ENCODE results near the gene OPTN. TPM values are rescaled to one million over a fixed set of nuclear protein-coding genes. Genes with fewer than 3 reads are reported as not detected.
A peak's percentile ranks its signal among the peaks of the same experiment; 100 is the strongest.
"Not testable (repeated sequence)": the region's sequence is repeated elsewhere in the genome, so short reads cannot be mapped to it uniquely, and the experiment has no call there.

Gene OPTN
- 70.3 TPM for total RNA-seq

GRCh38 chr10:13099666-13100348 is at the start of gene OPTN:
Gene OPTN (plus strand): TSS chr10:13100163. CDS start chr10:13109123, 8,960 bp downstream.
- peak; percentile 76 for DNase-seq (ENCODE audit: low spot score)

GRCh38 chr10:13051126-13051694 is 48.8 kb upstream of the OPTN start:
- no peak for DNase-seq (ENCODE audit: low spot score)

GRCh38 chr10:13053208-13053607 is 46.8 kb upstream of the OPTN start:
- DNase-seq (ENCODE audit: low spot score): not testable (repeated sequence)

GRCh38 chr10:13053794-13054462 is 46.0 kb upstream of the OPTN start:
- DNase-seq (ENCODE audit: low spot score): no peak

- no peak for DNase-seq (ENCODE audit: low spot score)
Measured at GRCh38 chr10:13054844-13055243, 45.1 kb upstream of the OPTN start.

- no peak for DNase-seq (ENCODE audit: low spot score)
Measured at GRCh38 chr10:13056456-13057077, 43.4 kb upstream of the OPTN start.

GRCh38 chr10:13062803-13063202 is 37.2 kb upstream of the OPTN start:
- DNase-seq (ENCODE audit: low spot score): no peak

GRCh38 chr10:13066527-13066926 is 33.4 kb upstream of the OPTN start:
- DNase-seq (ENCODE audit: low spot score): no peak

- DNase-seq (ENCODE audit: low spot score): no peak
Measured at GRCh38 chr10:13067431-13067830, 32.5 kb upstream of the OPTN start.

GRCh38 chr10:13068071-13068470 is 31.9 kb upstream of the OPTN start:
- DNase-seq (ENCODE audit: low spot score): no peak

GRCh38 chr10:13068484-13068883 is 31.5 kb upstream of the OPTN start:
- DNase-seq (ENCODE audit: low spot score): no peak

- DNase-seq (ENCODE audit: low spot score): no peak
Measured at GRCh38 chr10:13072339-13072738, 27.6 kb upstream of the OPTN start.

- DNase-seq (ENCODE audit: low spot score): peak; percentile 62
Measured at GRCh38 chr10:13074563-13075451, 25.2 kb upstream of the OPTN start.

GRCh38 chr10:13078912-13079775 is 20.8 kb upstream of the OPTN start:
- no peak for DNase-seq (ENCODE audit: low spot score)

GRCh38 chr10:13079776-13080050 is 20.2 kb upstream of the OPTN start:
- no peak for DNase-seq (ENCODE audit: low spot score)

GRCh38 chr10:13080643-13081042 is 19.3 kb upstream of the OPTN start:
- no peak for DNase-seq (ENCODE audit: low spot score)

- DNase-seq (ENCODE audit: low spot score): not testable (repeated sequence)
Measured at GRCh38 chr10:13083700-13084099, 16.3 kb upstream of the OPTN start.

- DNase-seq (ENCODE audit: low spot score): no peak
Measured at GRCh38 chr10:13086056-13086455, 13.9 kb upstream of the OPTN start.

GRCh38 chr10:13087601-13087985 is 12.4 kb upstream of the OPTN start:
- DNase-seq (ENCODE audit: low spot score): no peak

- no peak for DNase-seq (ENCODE audit: low spot score)
Measured at GRCh38 chr10:13087986-13088618, 11.9 kb upstream of the OPTN start.

All from mucosa of gallbladder (tissue), 1 donor.